ENCODE measurements around the gene CTNND2. TPM values are rescaled to one million over a fixed set of nuclear protein-coding genes. Genes with fewer than 3 reads are reported as not detected.

Gene CTNND2
- total RNA-seq = not detected

GRCh38 chr5:11904265-11904906 lies at the start of gene CTNND2:
Gene CTNND2, minus strand, starts transcription at chr5:11904446. Its CDS starts 593 bp downstream, at chr5:11903853.
- H3K36me3 Mint-ChIP-seq = peaks cover 4% of the 10 kb centered on the region
- H3K4me3 Mint-ChIP-seq = no peak within 1 kb of the TSS
- peaks cover 39% of the 10 kb centered on the region for H3K27me3 Mint-ChIP-seq
- CTCF ChIA-PET = no interaction called here
- ATAC-seq (no peak), DNase-seq (no peak)
- H3K4me1 Mint-ChIP-seq = peaks cover 3% of the 10 kb centered on the region
- H3K27ac Mint-ChIP-seq = no peak within 1 kb of the TSS
- H3K9me3 Mint-ChIP-seq (ENCODE audit: low read depth) = no peaks in the 10 kb centered on the region

- Mint-ChIP-seq H3K9me3 (ENCODE audit: low read depth) (peaks cover 6% of the 10 kb centered on the region), H3K4me1 (no peaks in the 10 kb centered on the region), H3K27me3 (no peaks in the 10 kb centered on the region), H3K36me3 (no peaks in the 10 kb centered on the region), H3K4me3 (no peak overlapping the region), H3K27ac (no peak overlapping the region)
- ATAC-seq (no peak), DNase-seq (no peak)
- CTCF ChIA-PET = no interaction called here
Observed at GRCh38 chr5:11946317-11946716, 42.1 kb upstream of the CTNND2 start.

DNA sequence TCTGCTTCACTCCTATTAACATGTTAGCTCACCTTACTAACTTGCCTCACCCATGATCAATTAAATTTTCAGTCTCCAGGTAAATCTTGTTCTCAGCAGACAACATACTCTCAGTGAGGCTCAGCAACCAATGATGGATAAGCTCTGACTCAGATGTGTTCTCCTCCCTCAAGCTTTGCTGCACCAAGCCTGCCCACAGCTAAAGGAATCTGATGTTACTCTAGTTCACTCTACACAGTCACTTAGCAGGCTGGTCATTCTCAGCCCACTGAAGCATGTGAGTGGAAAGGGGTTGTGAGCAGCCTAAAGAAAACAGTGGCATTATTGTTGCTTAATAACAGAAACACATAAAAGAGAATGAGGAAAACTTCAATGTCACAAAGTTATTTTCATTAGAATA lies 37.3 kb upstream of the CTNND2 start:
- H3K4me3 Mint-ChIP-seq = no peak overlapping the region
- CTCF ChIA-PET = no interaction called here
- H3K27me3 Mint-ChIP-seq = no peaks in the 10 kb centered on the region
- DNase-seq (no peak), ATAC-seq (no peak)
- peaks cover 5% of the 10 kb centered on the region for H3K9me3 Mint-ChIP-seq (ENCODE audit: low read depth)
- no peaks in the 10 kb centered on the region for H3K36me3 Mint-ChIP-seq
- no peaks in the 10 kb centered on the region for H3K4me1 Mint-ChIP-seq
- no peak overlapping the region for H3K27ac Mint-ChIP-seq

DNA sequence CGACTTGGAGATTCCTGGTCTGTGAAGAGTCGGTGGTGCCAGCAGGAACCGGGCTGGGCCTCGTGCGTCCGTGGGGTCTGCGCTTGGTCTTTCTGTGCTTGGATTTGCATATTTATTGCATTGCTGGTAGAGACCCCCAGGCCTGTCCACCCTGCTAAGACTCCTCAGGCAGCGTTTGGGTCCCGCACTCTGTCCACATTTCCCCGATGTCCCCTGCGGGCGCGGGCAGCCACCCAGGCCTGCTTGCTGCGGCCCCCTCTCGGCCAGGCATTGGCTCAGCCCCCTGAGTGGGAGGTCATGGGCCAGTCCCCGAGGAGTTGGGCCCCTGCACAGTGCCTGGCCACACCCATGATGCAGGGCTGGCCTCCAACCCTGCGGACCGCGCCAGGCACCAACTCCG lies 27.4 kb upstream of the CTNND2 start:
- peaks cover 2% of the 10 kb centered on the region for H3K9me3 Mint-ChIP-seq (ENCODE audit: low read depth)
- H3K36me3 Mint-ChIP-seq = no peaks in the 10 kb centered on the region
- H3K27me3 Mint-ChIP-seq = no peaks in the 10 kb centered on the region
- CTCF ChIA-PET = no interaction called here
- H3K4me1 Mint-ChIP-seq = no peaks in the 10 kb centered on the region
- DNase-seq = no peak
- H3K4me3 Mint-ChIP-seq = no peak overlapping the region
- ATAC-seq = no peak
- H3K27ac Mint-ChIP-seq = no peak overlapping the region

- no peaks in the 10 kb centered on the region for H3K4me1 Mint-ChIP-seq
- H3K4me3 Mint-ChIP-seq = no peak overlapping the region
- H3K36me3 Mint-ChIP-seq = peaks cover 1% of the 10 kb centered on the region
- no peaks in the 10 kb centered on the region for H3K27me3 Mint-ChIP-seq
- peaks cover 3% of the 10 kb centered on the region for H3K9me3 Mint-ChIP-seq (ENCODE audit: low read depth)
- no peak for DNase-seq
- ATAC-seq = no peak
- CTCF ChIA-PET = no interaction called here
- no peak overlapping the region for H3K27ac Mint-ChIP-seq
Observed at GRCh38 chr5:11928909-11929308, 24.7 kb upstream of the CTNND2 start.

GRCh38 chr5:11925701-11926100 lies 21.5 kb upstream of the CTNND2 start:
- Mint-ChIP-seq H3K27me3 (no peaks in the 10 kb centered on the region), H3K4me1 (no peaks in the 10 kb centered on the region), H3K9me3 (ENCODE audit: low read depth) (peaks cover 7% of the 10 kb centered on the region), H3K27ac (no peak overlapping the region), H3K4me3 (no peak overlapping the region), H3K36me3 (peaks cover 1% of the 10 kb centered on the region)
- DNase-seq (no peak), ATAC-seq (no peak)
- CTCF ChIA-PET = no interaction called here

DNA sequence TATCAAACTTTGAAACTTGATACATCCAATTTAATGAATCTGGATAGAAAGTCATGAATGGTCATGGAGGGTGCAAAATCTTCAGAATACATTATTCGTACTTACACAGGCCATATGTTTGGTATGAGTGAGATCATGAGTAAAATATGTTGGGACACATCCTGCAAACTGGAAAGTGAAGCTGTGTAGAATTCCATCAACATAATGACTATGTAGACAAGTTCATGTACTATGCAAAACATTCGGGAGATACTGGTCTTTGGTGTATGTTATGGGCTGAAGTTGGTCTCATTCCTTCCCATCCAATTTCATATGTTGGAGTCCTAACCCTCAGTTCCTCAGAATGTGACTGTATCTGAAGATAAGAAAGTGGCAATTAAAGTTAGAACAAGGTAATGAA lies 18.1 kb upstream of the CTNND2 start:
- H3K27ac Mint-ChIP-seq = no peak overlapping the region
- no peaks in the 10 kb centered on the region for H3K4me1 Mint-ChIP-seq
- no peak for DNase-seq
- no peak for ATAC-seq
- H3K9me3 Mint-ChIP-seq (ENCODE audit: low read depth) = peaks cover 11% of the 10 kb centered on the region
- no peaks in the 10 kb centered on the region for H3K27me3 Mint-ChIP-seq
- no peak overlapping the region for H3K4me3 Mint-ChIP-seq
- peaks cover 1% of the 10 kb centered on the region for H3K36me3 Mint-ChIP-seq
- CTCF ChIA-PET = no interaction called here

DNA sequence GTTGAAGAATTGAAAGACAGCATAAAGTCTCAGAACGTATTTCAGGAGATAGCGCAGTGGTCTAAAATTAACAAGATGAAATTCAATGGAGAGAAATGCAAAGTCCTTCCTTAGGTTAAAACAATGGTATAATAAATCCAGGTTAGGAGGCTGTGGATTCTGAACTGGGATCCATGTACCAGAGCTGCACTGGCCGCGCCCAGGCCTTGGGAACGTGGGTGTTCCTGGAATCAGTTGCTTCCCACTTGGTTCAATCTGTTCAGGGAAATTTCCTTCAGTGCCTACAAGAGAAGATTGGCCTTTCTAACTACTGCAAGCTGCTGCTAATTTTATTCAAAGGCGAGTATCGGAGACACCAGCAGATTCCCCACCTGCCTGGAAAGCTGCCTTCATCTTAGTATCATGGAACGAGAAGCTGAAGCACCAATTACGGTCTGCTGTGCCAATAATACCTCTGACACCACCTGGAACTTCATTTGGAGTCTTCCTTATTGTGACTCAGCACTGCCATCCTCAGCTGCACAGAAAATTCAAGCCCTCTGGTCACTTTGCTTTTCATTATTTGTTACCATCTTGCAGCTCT lies 14.3 kb upstream of the CTNND2 start:
- H3K27me3 Mint-ChIP-seq = no peaks in the 10 kb centered on the region
- ATAC-seq (no peak), DNase-seq (no peak)
- no peak overlapping the region for H3K4me3 Mint-ChIP-seq
- no peak overlapping the region for H3K27ac Mint-ChIP-seq
- H3K36me3 Mint-ChIP-seq = no peaks in the 10 kb centered on the region
- CTCF ChIA-PET = interaction anchor here (0.7 kb wide), 1 partner anchor 194 kb away, joined by 4 read pairs; no protein-coding TSS in a partner anchor
- H3K9me3 Mint-ChIP-seq (ENCODE audit: low read depth) = peaks cover 11% of the 10 kb centered on the region
- H3K4me1 Mint-ChIP-seq = no peaks in the 10 kb centered on the region

DNA sequence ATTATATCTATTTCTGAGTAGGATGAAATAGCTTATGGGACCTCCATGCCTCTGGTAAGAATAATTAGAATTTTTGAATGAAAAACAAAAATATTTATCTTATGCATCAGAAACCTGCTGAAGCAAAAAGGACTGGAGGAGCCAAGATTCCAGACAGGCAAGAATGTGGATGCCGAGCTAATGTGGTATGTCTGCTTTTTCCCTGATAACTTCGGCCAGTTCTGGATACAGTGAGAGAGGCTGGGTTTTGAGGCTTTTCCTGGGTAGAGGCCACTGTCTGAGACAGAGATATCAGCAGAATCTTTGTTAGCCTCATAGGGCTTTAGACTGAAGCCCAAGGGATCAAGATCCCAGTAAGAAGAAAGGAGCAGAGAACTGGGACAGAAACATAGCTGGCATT lies 5.2 kb upstream of the CTNND2 start:
- CTCF ChIA-PET = no interaction called here
- peaks cover 3% of the 10 kb centered on the region for H3K4me1 Mint-ChIP-seq
- H3K4me3 Mint-ChIP-seq = no peak overlapping the region
- H3K27me3 Mint-ChIP-seq = peaks cover 17% of the 10 kb centered on the region
- no peak overlapping the region for H3K27ac Mint-ChIP-seq
- H3K9me3 Mint-ChIP-seq (ENCODE audit: low read depth) = peaks cover 4% of the 10 kb centered on the region
- H3K36me3 Mint-ChIP-seq = peaks cover 4% of the 10 kb centered on the region
- no peak for DNase-seq
- no peak for ATAC-seq

- no peak overlapping the region for H3K4me3 Mint-ChIP-seq
- ATAC-seq (no peak), DNase-seq (no peak)
- H3K36me3 Mint-ChIP-seq = peaks cover 4% of the 10 kb centered on the region
- no peaks in the 10 kb centered on the region for H3K9me3 Mint-ChIP-seq (ENCODE audit: low read depth)
- peaks cover 3% of the 10 kb centered on the region for H3K4me1 Mint-ChIP-seq
- H3K27ac Mint-ChIP-seq = no peak overlapping the region
- CTCF ChIA-PET = no interaction called here
- peaks cover 37% of the 10 kb centered on the region for H3K27me3 Mint-ChIP-seq
Observed at GRCh38 chr5:11906497-11906896, 2.3 kb upstream of the CTNND2 start.

GRCh38 chr5:11905206-11905605 lies 960 bp upstream of the CTNND2 start:
- DNase-seq (no peak), ATAC-seq (no peak)
- Mint-ChIP-seq H3K9me3 (ENCODE audit: low read depth) (no peaks in the 10 kb centered on the region), H3K27me3 (peaks cover 39% of the 10 kb centered on the region), H3K4me1 (peaks cover 3% of the 10 kb centered on the region), H3K4me3 (no peak overlapping the region), H3K27ac (no peak overlapping the region), H3K36me3 (peaks cover 4% of the 10 kb centered on the region)
- CTCF ChIA-PET = no interaction called here

- Mint-ChIP-seq H3K4me1 (peaks cover 3% of the 10 kb centered on the region), H3K36me3 (peaks cover 4% of the 10 kb centered on the region), H3K27ac (no peak overlapping the region), H3K9me3 (ENCODE audit: low read depth) (no peaks in the 10 kb centered on the region), H3K4me3 (no peak overlapping the region), H3K27me3 (peaks cover 39% of the 10 kb centered on the region)
- DNase-seq (no peak), ATAC-seq (no peak)
- CTCF ChIA-PET = no interaction called here
Observed at GRCh38 chr5:11903614-11904264, 507 bp downstream of the CTNND2 start.

- Mint-ChIP-seq H3K27me3 (peaks cover 39% of the 10 kb centered on the region), H3K9me3 (ENCODE audit: low read depth) (no peaks in the 10 kb centered on the region), H3K36me3 (peaks cover 4% of the 10 kb centered on the region), H3K27ac (no peak overlapping the region), H3K4me3 (no peak overlapping the region), H3K4me1 (peaks cover 3% of the 10 kb centered on the region)
- DNase-seq (no peak), ATAC-seq (no peak)
- CTCF ChIA-PET = no interaction called here
Observed at GRCh38 chr5:11903121-11903613, 1.1 kb downstream of the CTNND2 start.

- peaks cover 3% of the 10 kb centered on the region for H3K4me1 Mint-ChIP-seq
- H3K9me3 Mint-ChIP-seq (ENCODE audit: low read depth) = no peaks in the 10 kb centered on the region
- CTCF ChIA-PET = no interaction called here
- H3K4me3 Mint-ChIP-seq = no peak overlapping the region
- peaks cover 4% of the 10 kb centered on the region for H3K36me3 Mint-ChIP-seq
- no peak for DNase-seq
- ATAC-seq = no peak
- peaks cover 39% of the 10 kb centered on the region for H3K27me3 Mint-ChIP-seq
- no peak overlapping the region for H3K27ac Mint-ChIP-seq
Observed at GRCh38 chr5:11902201-11902619, 2.0 kb downstream of the CTNND2 start.

Data from activated CD8-positive, alpha-beta memory T cell treated with anti-CD3 and anti-CD28 coated beads, Interleukin-2, amount 10 ng/mL, durations not matched to agents 7 days and 5 days (primary cell).